ENCODE measurements around the gene PKD1. TPM values are rescaled to one million over a fixed set of nuclear protein-coding genes. Genes with fewer than 3 reads are reported as not detected.

Gene PKD1
- total and polyA plus RNA-seq, 8 donors = 29.8 to 127 (median 44.2) TPM

DNA sequence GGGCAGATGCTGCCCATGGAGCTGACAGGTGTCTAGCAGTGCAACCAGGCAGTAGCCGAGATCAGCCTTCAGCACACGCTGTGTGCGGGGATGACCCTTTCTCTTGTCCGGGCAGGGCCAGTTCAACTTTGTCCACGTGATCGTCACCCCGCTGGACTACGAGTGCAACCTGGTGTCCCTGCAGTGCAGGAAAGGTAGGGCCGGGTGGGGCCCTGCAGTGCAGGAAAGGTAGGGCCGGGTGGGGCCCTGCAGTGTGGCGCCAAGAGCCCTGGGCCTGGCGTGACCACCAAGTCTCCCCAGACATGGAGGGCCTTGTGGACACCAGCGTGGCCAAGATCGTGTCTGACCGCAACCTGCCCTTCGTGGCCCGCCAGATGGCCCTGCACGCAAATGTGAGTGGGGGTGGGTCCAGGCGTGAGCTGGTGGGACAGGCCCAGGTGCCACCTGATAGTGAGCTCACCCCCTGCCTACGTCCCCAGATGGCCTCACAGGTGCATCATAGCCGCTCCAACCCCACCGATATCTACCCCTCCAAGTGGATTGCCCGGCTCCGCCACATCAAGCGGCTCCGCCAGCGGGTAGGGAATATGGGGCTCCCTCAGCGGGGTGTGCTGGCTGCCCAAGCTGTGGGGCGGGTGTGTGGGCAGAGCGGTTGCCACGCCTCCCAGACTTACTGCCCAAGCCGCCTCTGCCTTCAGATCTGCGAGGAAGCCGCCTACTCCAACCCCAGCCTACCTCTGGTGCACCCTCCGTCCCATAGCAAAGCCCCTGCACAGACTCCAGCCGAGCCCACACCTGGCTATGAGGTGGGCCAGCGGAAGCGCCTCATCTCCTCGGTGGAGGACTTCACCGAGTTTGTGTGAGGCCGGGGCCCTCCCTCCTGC is 47.7 kb downstream of the PKD1 start:
- DNase-seq (peak in 1 of 6 donors; percentile 47), FAIRE-seq (no peak), ATAC-seq (no peak)
- Histone ChIP-seq H3K4me1 (peaks cover 0 to 12% (median 0%) of the 10 kb centered on the region in 3 donors), H3K36me3 (peaks cover 0 to 24% (median 8%) of the 10 kb centered on the region in 3 donors), H3K27me3 (no peaks in the 10 kb centered on the region), H3K27ac (no peak overlapping the region), H3K9me3 (no peaks in the 10 kb centered on the region), H3K4me3 (no peak overlapping the region)
- intact Hi-C loops (cut with DNase I) = no loop called here
- WGBS, 2 donors = 93% methylated on average over 41 of the region's 41 CpGs
- TF ChIP-seq CTCF (IDR thresholded peaks at IDR 0.05) = no peak

- Histone ChIP-seq H3K4me3 (no peak overlapping the region), H3K27ac (no peak overlapping the region), H3K4me1 (peaks cover 0 to 16% (median 0%) of the 10 kb centered on the region in 3 donors), H3K27me3 (no peaks in the 10 kb centered on the region), H3K36me3 (peaks cover 0 to 25% (median 8%) of the 10 kb centered on the region in 3 donors), H3K9me3 (no peaks in the 10 kb centered on the region)
- 94% methylated on average over 29 to 30 of the region's 30 CpGs for WGBS, 2 donors
- TF ChIP-seq CTCF (IDR thresholded peaks at IDR 0.05) = no peak
- FAIRE-seq = no peak
- intact Hi-C loops (cut with DNase I) = no loop called here
- DNase-seq = peak in 1 of 6 donors; percentile 41
- ATAC-seq = no peak
Observed at GRCh38 chr16:2086812-2087747, 48.6 kb downstream of the PKD1 start.

DNA sequence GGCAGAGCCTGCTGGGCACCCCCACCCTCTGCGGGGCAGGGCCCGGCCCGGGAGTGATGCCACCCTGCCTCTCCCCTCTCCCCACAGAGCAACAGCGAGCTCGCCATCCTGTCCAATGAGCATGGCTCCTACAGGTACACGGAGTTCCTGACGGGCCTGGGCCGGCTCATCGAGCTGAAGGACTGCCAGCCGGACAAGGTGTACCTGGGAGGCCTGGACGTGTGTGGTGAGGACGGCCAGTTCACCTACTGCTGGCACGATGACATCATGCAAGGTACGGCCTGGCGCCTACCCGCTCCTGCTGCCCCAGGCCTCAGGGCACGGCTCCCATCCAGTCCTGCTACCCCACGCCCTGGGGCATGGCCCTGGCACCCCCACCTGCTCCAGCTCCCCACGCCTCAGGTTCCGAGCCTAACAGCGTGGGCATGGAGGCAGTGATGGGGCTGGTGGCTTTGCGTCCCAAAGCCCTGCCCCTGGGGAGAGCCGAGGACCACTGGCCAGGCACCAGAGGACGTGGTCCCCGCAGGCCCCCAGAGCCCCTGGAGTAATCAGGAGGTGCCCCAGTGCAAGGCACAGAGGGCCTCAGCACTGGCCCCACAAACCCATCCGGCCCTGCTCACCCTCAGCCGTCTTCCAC is 49.5 kb downstream of the PKD1 start:
- DNase-seq (no peak), ATAC-seq (no peak), FAIRE-seq (no peak)
- peaks cover 0 to 30% (median 8%) of the 10 kb centered on the region in 3 donors for H3K36me3 ChIP-seq
- H3K4me3 ChIP-seq = no peak overlapping the region
- no peak overlapping the region for H3K27ac ChIP-seq
- WGBS, 2 donors = 92 to 95% methylated on average over 27 of the region's 27 CpGs
- TF ChIP-seq CTCF (IDR thresholded peaks at IDR 0.05) = no peak
- peaks cover 0 to 16% (median 0%) of the 10 kb centered on the region in 3 donors for H3K4me1 ChIP-seq
- H3K9me3 ChIP-seq = no peaks in the 10 kb centered on the region
- no peaks in the 10 kb centered on the region for H3K27me3 ChIP-seq
- intact Hi-C loops (cut with DNase I) = no loop called here

DNA sequence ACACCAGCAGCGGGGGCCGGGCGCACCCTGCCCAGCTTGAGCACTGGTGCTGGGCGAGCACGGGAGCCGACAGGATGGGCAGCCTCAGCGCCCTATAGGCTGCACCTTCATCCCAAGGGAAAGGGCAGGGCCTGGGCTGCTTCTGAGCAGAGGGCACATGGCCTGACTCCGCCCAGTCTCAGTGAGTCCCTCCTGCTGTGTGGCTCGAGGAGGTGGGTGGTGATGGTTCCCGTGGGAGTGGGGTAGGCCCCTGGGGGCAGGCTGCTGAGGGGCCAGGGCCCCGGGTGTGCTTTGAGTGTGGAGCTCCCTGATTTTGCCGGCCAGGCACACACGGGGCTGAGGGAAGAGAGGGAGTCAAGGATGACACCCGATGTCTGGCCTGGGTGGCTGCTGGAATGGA is 50.0 kb downstream of the PKD1 start:
- no peak for FAIRE-seq
- DNase-seq = no peak
- intact Hi-C loops (cut with DNase I) = no loop called here
- H3K27ac ChIP-seq = no peak overlapping the region
- TF ChIP-seq CTCF (IDR thresholded peaks at IDR 0.05) = no peak
- no peaks in the 10 kb centered on the region for H3K9me3 ChIP-seq
- peaks cover 0 to 16% (median 0%) of the 10 kb centered on the region in 3 donors for H3K4me1 ChIP-seq
- WGBS, 2 donors = 83 to 84% methylated on average over 13 to 14 of the region's 14 CpGs
- no peak overlapping the region for H3K4me3 ChIP-seq
- peaks cover 0 to 30% (median 8%) of the 10 kb centered on the region in 3 donors for H3K36me3 ChIP-seq
- no peak for ATAC-seq
- no peaks in the 10 kb centered on the region for H3K27me3 ChIP-seq
